Neural progenitor cell (in vitro differentiated cells): ENCODE data around the gene TMEM52. TPM values are rescaled to one million over a fixed set of nuclear protein-coding genes. Genes with fewer than 3 reads are reported as not detected.
A peak's percentile ranks its signal among the peaks of the same experiment; 100 is the strongest.
"Not testable (repeated sequence)": the region's sequence is repeated elsewhere in the genome, so short reads cannot be mapped to it uniquely, and the experiment has no call there.

Source experiments
- DNase-seq: peaks from one replicate; pipeline ENCODE4 v3.0.0-alpha.2; 2016; ENCODE audit warnings: low spot score
- H2AFZ ChIP-seq: fragments of 200-600 bp; sonication (generic); replicated peaks from 2 replicates; pipeline ENCODE4 v1.6.1; 2016; ENCODE audit warnings: antibody characterized with exemption
- H3F3A ChIP-seq: fragments of 200-600 bp; sonication (generic); 2 replicates; pipeline ENCODE4 v1.6.1; 2016; ENCODE audit warnings: antibody characterized with exemption, low read depth
- H3K27ac ChIP-seq: fragments of 200-600 bp; sonication (generic); 2 replicates; pipeline ENCODE4 v1.5.1; 2016; ENCODE audit warnings: mild to moderate bottlenecking
- H3K27me3 ChIP-seq: fragments of 200-600 bp; sonication (generic); 2 replicates; pipeline ENCODE4 v1.6.1; 2016; ENCODE audit warnings: mild to moderate bottlenecking, moderate library complexity
- H3K36me3 ChIP-seq: fragments of 200-600 bp; sonication (generic); 2 replicates; pipeline ENCODE4 v1.5.1; 2016
- H3K4me1 ChIP-seq: fragments of 200-600 bp; sonication (generic); 2 replicates; pipeline ENCODE4 v1.6.1; 2016; ENCODE audit warnings: mixed run types
- H3K4me2 ChIP-seq: fragments of 200-600 bp; sonication (generic); 2 replicates; pipeline ENCODE4 v1.6.1; 2016
- H3K4me3 ChIP-seq: fragments of 200-600 bp; sonication (generic); 2 replicates; pipeline ENCODE4 v1.5.1; 2016
- H3K79me2 ChIP-seq: fragments of 200-600 bp; sonication (generic); 2 replicates; pipeline ENCODE4 v1.6.1; 2016; ENCODE audit warnings: low read depth
- H3K9ac ChIP-seq: fragments of 200-600 bp; sonication (generic); 2 replicates; pipeline ENCODE4 v1.6.1; 2016
- H3K9me3 ChIP-seq: fragments of 200-600 bp; sonication (generic); 2 replicates; pipeline ENCODE4 v1.5.1; 2016; ENCODE audit warnings: low read depth
- H4K20me1 ChIP-seq: fragments of 200-600 bp; sonication (generic); 2 replicates; pipeline ENCODE4 v1.6.1; 2016; ENCODE audit warnings: low read depth
- H3K27ac Mint-ChIP-seq: 3 replicates; pipeline ENCODE4 v1.8.0; 2021; ENCODE audit warnings: mixed read lengths
- H3K27me3 Mint-ChIP-seq: 2 replicates; pipeline ENCODE4 v1.8.0; 2022; ENCODE audit warnings: low read depth, mild to moderate bottlenecking, inconsistent platforms, moderate library complexity, mixed read lengths; ENCODE audit not compliant: insufficient read depth
- H3K36me3 Mint-ChIP-seq: 3 replicates; pipeline ENCODE4 v1.8.0; 2021; ENCODE audit warnings: mixed read lengths
- H3K4me1 Mint-ChIP-seq: 3 replicates; pipeline ENCODE4 v1.8.0; 2021; ENCODE audit warnings: mixed read lengths
- H3K4me3 Mint-ChIP-seq: 3 replicates; pipeline ENCODE4 v1.8.0; 2021; ENCODE audit warnings: mild to moderate bottlenecking, moderate library complexity, mixed read lengths
- H3K9me3 Mint-ChIP-seq: 3 replicates; pipeline ENCODE4 v1.8.0; 2020; ENCODE audit warnings: mixed read lengths
- EZH2 ChIP-seq: fragments of 200-600 bp; sonication (generic); IDR thresholded peaks from 2 replicates; pipeline ENCODE4 v1.6.1; 2017; ENCODE audit warnings: antibody characterized with exemption, mild to moderate bottlenecking, moderate library complexity
- EZH2phosphoT487 ChIP-seq: fragments of 200-600 bp; sonication (generic); IDR thresholded peaks from 2 replicates; pipeline ENCODE4 v1.6.1; 2017; ENCODE audit warnings: antibody characterized with exemption
- total RNA-seq: library from RNA; depleted of rRNA; stranded (reverse); fragments of >200 nt; gene quantifications from 2 replicates; pipeline ENCODE4 v1.2.3, GENCODE V29; 2015; ENCODE audit warnings: low replicate concordance
- TF ChIP-seq, protein P1 (sequence below): fragments of 200-600 bp; sonication (generic); IDR thresholded peaks from 2 replicates; pipeline ENCODE4 v1.5.1; 2017; ENCODE audit warnings: antibody characterized with exemption, mild to moderate bottlenecking

The TMEM52 gene
- total RNA-seq, 1 donor from 2014 or later: 2.9 TPM

- Mint-ChIP-seq H3K27ac (no peak overlapping the region), H3K27me3 (peaks cover 6% of the 10 kb centered on the region)
Observed at GRCh38 chr1:1937061-1937460, 18.0 kb upstream of the TMEM52 start.

GRCh38 chr1:1934848-1935247 lies 15.8 kb upstream of the TMEM52 start:
- not testable (repeated sequence) for H3K4me3 Mint-ChIP-seq, H3K27ac ChIP-seq, H3K27me3 ChIP-seq, H3K36me3 ChIP-seq, H2AFZ ChIP-seq, H3K4me1 Mint-ChIP-seq, H3K9ac ChIP-seq, H4K20me1 ChIP-seq, H3K9me3 ChIP-seq, H3K4me1 ChIP-seq, H3K9me3 Mint-ChIP-seq, H3K4me3 ChIP-seq, DNase-seq, H3K27ac Mint-ChIP-seq, H3K4me2 ChIP-seq, H3K79me2 ChIP-seq, H3K36me3 Mint-ChIP-seq
- peaks cover 12% of the 10 kb centered on the region for H3F3A ChIP-seq
- peaks cover 12% of the 10 kb centered on the region for H3K27me3 Mint-ChIP-seq

More at GRCh38 chr1:1937061-1937460, 18.0 kb upstream of the TMEM52 start:
- H3K36me3 Mint-ChIP-seq: no peaks in the 10 kb centered on the region
- Histone ChIP-seq H3K4me2 (no peak overlapping the region), H3K36me3 (no peaks in the 10 kb centered on the region), H2AFZ (no peak overlapping the region), H3K4me1 (no peaks in the 10 kb centered on the region), H3K27me3 (no peaks in the 10 kb centered on the region), H3K27ac (no peak overlapping the region), H3K9me3 (no peaks in the 10 kb centered on the region), H4K20me1 (no peaks in the 10 kb centered on the region), H3K4me3 (no peak overlapping the region), H3K9ac (no peak overlapping the region), H3F3A (peaks cover 12% of the 10 kb centered on the region), H3K79me2 (no peaks in the 10 kb centered on the region)
- no peak overlapping the region for H3K4me3 Mint-ChIP-seq
- H3K9me3 Mint-ChIP-seq: peaks cover 9% of the 10 kb centered on the region
- no peaks in the 10 kb centered on the region for H3K4me1 Mint-ChIP-seq
- TF ChIP-seq EZH2phosphoT487 (no peak), EZH2 (no peak)
- TF ChIP-seq, protein P1, sequence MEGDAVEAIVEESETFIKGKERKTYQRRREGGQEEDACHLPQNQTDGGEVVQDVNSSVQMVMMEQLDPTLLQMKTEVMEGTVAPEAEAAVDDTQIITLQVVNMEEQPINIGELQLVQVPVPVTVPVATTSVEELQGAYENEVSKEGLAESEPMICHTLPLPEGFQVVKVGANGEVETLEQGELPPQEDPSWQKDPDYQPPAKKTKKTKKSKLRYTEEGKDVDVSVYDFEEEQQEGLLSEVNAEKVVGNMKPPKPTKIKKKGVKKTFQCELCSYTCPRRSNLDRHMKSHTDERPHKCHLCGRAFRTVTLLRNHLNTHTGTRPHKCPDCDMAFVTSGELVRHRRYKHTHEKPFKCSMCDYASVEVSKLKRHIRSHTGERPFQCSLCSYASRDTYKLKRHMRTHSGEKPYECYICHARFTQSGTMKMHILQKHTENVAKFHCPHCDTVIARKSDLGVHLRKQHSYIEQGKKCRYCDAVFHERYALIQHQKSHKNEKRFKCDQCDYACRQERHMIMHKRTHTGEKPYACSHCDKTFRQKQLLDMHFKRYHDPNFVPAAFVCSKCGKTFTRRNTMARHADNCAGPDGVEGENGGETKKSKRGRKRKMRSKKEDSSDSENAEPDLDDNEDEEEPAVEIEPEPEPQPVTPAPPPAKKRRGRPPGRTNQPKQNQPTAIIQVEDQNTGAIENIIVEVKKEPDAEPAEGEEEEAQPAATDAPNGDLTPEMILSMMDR: no peak
- peak; percentile 1 for DNase-seq

DNA sequence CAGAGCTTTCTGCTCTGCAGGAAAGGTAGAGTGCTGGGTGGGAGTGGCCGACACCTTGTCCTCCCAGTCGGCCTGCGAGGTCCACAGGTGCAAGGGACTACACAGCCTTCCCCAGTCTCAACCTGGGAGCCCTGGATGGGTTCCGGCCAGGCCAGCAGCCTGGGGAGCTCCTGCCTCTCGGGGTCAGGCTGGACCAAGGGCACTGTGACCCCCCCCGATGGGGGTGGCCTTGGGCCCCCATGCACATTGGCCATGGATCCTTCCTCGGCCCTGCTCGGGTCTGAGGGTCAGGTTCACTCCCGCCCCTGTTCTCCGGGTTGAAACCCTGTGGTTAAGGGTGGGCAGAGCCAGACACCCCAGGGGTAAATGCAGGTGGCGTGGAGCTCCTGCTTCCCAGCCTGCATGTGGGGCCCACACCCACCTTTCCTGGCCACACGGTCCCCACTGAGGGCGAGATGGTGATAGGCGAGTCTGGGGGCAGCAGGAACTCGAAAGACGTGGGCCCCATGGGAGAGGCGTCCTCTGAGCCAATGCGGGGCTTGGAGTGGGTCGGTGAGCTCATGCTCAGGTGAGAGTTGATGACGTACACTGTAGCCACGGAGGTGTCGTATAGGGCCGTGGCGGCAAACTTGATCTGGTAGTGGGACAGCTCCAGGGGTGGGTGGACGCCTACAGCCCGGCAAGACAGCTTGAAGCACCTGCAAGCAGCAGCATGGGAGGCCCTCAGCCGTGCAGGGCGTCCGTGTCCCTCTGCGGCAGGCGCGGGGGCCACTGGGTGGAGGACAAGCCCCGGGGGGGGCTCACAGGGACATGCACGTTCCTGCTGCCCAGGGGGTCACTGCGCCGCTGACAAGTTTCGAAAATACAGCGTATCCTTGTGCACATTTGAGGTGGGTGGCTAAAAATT lies 10.8 kb upstream of the TMEM52 start:
- Histone ChIP-seq H3K4me1 (no peaks in the 10 kb centered on the region), H3K36me3 (no peaks in the 10 kb centered on the region), H2AFZ (no peak overlapping the region), H3K4me2 (no peak overlapping the region), H3K9ac (no peak overlapping the region), H4K20me1 (no peaks in the 10 kb centered on the region), H3F3A (peaks cover 12% of the 10 kb centered on the region), H3K4me3 (no peak overlapping the region), H3K79me2 (no peaks in the 10 kb centered on the region), H3K27ac (no peak overlapping the region), H3K27me3 (no peaks in the 10 kb centered on the region), H3K9me3 (no peaks in the 10 kb centered on the region)
- TF ChIP-seq EZH2phosphoT487 (no peak), EZH2 (no peak)
- TF ChIP-seq, protein P1: no peak
- no peaks in the 10 kb centered on the region for H3K4me1 Mint-ChIP-seq
- no peak overlapping the region for H3K27ac Mint-ChIP-seq
- peaks cover 15% of the 10 kb centered on the region for H3K27me3 Mint-ChIP-seq
- H3K36me3 Mint-ChIP-seq: no peaks in the 10 kb centered on the region
- no peak overlapping the region for H3K4me3 Mint-ChIP-seq
- DNase-seq: no peak
- H3K9me3 Mint-ChIP-seq: peaks cover 9% of the 10 kb centered on the region

GRCh38 chr1:1929102-1929638 lies 10.1 kb upstream of the TMEM52 start:
- no peak overlapping the region for H3K9ac ChIP-seq
- H2AFZ ChIP-seq: no peak overlapping the region
- H3F3A ChIP-seq: peaks cover 5% of the 10 kb centered on the region
- no peak overlapping the region for H3K4me3 ChIP-seq
- Mint-ChIP-seq H3K9me3 (peaks cover 8% of the 10 kb centered on the region), H3K27ac (no peak overlapping the region), H3K27me3 (peaks cover 15% of the 10 kb centered on the region), H3K4me1 (no peaks in the 10 kb centered on the region), H3K4me3 (no peak overlapping the region), H3K36me3 (no peaks in the 10 kb centered on the region)
- H3K79me2 ChIP-seq: no peaks in the 10 kb centered on the region
- no peaks in the 10 kb centered on the region for H3K36me3 ChIP-seq
- H3K4me1 ChIP-seq: no peaks in the 10 kb centered on the region
- TF ChIP-seq EZH2 (no peak), EZH2phosphoT487 (no peak)
- TF ChIP-seq, protein P1: no peak
- no peaks in the 10 kb centered on the region for H3K9me3 ChIP-seq
- no peak overlapping the region for H3K27ac ChIP-seq
- no peaks in the 10 kb centered on the region for H4K20me1 ChIP-seq
- H3K27me3 ChIP-seq: no peaks in the 10 kb centered on the region
- no peak overlapping the region for H3K4me2 ChIP-seq
- no peak for DNase-seq
